ENCODE results near the gene SPI1.

SPI1 gene

GRCh38 chr11:47348859-47349258 is 29.5 kb downstream of the SPI1 start:
- Histone ChIP-seq H3K27ac (ENCODE audit: low read length) (no peak overlapping the region), H3K9me3 (ENCODE audit: control insufficient read depth, insufficient read depth, low read length) (no peaks in the 10 kb centered on the region), H3K4me1 (ENCODE audit: control insufficient read depth, insufficient read depth, low read length) (peaks cover 2% of the 10 kb centered on the region; the same call in 1 of the 2 replicates), H3K27me3 (ENCODE audit: control insufficient read depth, insufficient read depth, low read length) (no peaks in the 10 kb centered on the region), H3K4me3 (ENCODE audit: low read length) (no peak overlapping the region), H3K36me3 (ENCODE audit: control insufficient read depth, insufficient read depth, low read length) (no peaks in the 10 kb centered on the region; the same call in 1 of the 2 replicates)
- WGBS (ENCODE audit: insufficient coverage, insufficient read length): no CpG with 5 or more reads among the region's 8 CpGs
- no peak for DNase-seq (ENCODE audit: low read depth, low spot score)

GRCh38 chr11:47348131-47348802 is 30.1 kb downstream of the SPI1 start:
- H3K27me3 ChIP-seq (ENCODE audit: control insufficient read depth, insufficient read depth, low read length): no peaks in the 10 kb centered on the region
- H3K36me3 ChIP-seq (ENCODE audit: control insufficient read depth, insufficient read depth, low read length): no peaks in the 10 kb centered on the region; the same call in 1 of the 2 replicates
- no peak overlapping the region for H3K4me3 ChIP-seq (ENCODE audit: low read length)
- H3K27ac ChIP-seq (ENCODE audit: low read length): no peak overlapping the region
- DNase-seq (ENCODE audit: low read depth, low spot score): no peak
- no CpG with 5 or more reads among the region's 24 CpGs for WGBS (ENCODE audit: insufficient coverage, insufficient read length)
- no peaks in the 10 kb centered on the region for H3K9me3 ChIP-seq (ENCODE audit: control insufficient read depth, insufficient read depth, low read length)
- peaks cover 2% of the 10 kb centered on the region; the same call in 1 of the 2 replicates for H3K4me1 ChIP-seq (ENCODE audit: control insufficient read depth, insufficient read depth, low read length)

- Histone ChIP-seq H3K4me3 (ENCODE audit: low read length) (no peak overlapping the region), H3K27ac (ENCODE audit: low read length) (no peak overlapping the region), H3K27me3 (ENCODE audit: control insufficient read depth, insufficient read depth, low read length) (no peaks in the 10 kb centered on the region), H3K4me1 (ENCODE audit: control insufficient read depth, insufficient read depth, low read length) (peaks cover 2% of the 10 kb centered on the region; the same call in 1 of the 2 replicates), H3K36me3 (ENCODE audit: control insufficient read depth, insufficient read depth, low read length) (no peaks in the 10 kb centered on the region; the same call in 1 of the 2 replicates), H3K9me3 (ENCODE audit: control insufficient read depth, insufficient read depth, low read length) (no peaks in the 10 kb centered on the region)
- WGBS (ENCODE audit: insufficient coverage, insufficient read length): no CpG with 5 or more reads among the region's 5 CpGs
- no peak for DNase-seq (ENCODE audit: low read depth, low spot score)
Observed at GRCh38 chr11:47347137-47347536, 31.2 kb downstream of the SPI1 start.

- Histone ChIP-seq H3K27ac (ENCODE audit: low read length) (no peak overlapping the region), H3K9me3 (ENCODE audit: control insufficient read depth, insufficient read depth, low read length) (no peaks in the 10 kb centered on the region), H3K4me1 (ENCODE audit: control insufficient read depth, insufficient read depth, low read length) (no peaks in the 10 kb centered on the region), H3K27me3 (ENCODE audit: control insufficient read depth, insufficient read depth, low read length) (no peaks in the 10 kb centered on the region), H3K4me3 (ENCODE audit: low read length) (no peak overlapping the region), H3K36me3 (ENCODE audit: control insufficient read depth, insufficient read depth, low read length) (no peaks in the 10 kb centered on the region; the same call in 1 of the 2 replicates)
- WGBS (ENCODE audit: insufficient coverage, insufficient read length): no CpG with 5 or more reads among the region's 18 CpGs
- no peak for DNase-seq (ENCODE audit: low read depth, low spot score)
Observed at GRCh38 chr11:47345890-47346563, 32.3 kb downstream of the SPI1 start.

- Histone ChIP-seq H3K27me3 (ENCODE audit: control insufficient read depth, insufficient read depth, low read length) (no peaks in the 10 kb centered on the region), H3K4me1 (ENCODE audit: control insufficient read depth, insufficient read depth, low read length) (no peaks in the 10 kb centered on the region), H3K27ac (ENCODE audit: low read length) (no peak overlapping the region), H3K36me3 (ENCODE audit: control insufficient read depth, insufficient read depth, low read length) (no peaks in the 10 kb centered on the region; the same call in 1 of the 2 replicates), H3K9me3 (ENCODE audit: control insufficient read depth, insufficient read depth, low read length) (no peaks in the 10 kb centered on the region), H3K4me3 (ENCODE audit: low read length) (no peak overlapping the region)
- no peak for DNase-seq (ENCODE audit: low read depth, low spot score)
- no CpG with 5 or more reads among the region's 15 CpGs for WGBS (ENCODE audit: insufficient coverage, insufficient read length)
Observed at GRCh38 chr11:47342854-47343253, 35.5 kb downstream of the SPI1 start.

- no peaks in the 10 kb centered on the region for H3K9me3 ChIP-seq (ENCODE audit: control insufficient read depth, insufficient read depth, low read length)
- WGBS (ENCODE audit: insufficient coverage, insufficient read length): no CpG with 5 or more reads among the region's 24 CpGs
- H3K36me3 ChIP-seq (ENCODE audit: control insufficient read depth, insufficient read depth, low read length): no peaks in the 10 kb centered on the region; the same call in 1 of the 2 replicates
- H3K27ac ChIP-seq (ENCODE audit: low read length): no peak overlapping the region
- H3K27me3 ChIP-seq (ENCODE audit: control insufficient read depth, insufficient read depth, low read length): no peaks in the 10 kb centered on the region
- H3K4me3 ChIP-seq (ENCODE audit: low read length): no peak overlapping the region
- no peak for DNase-seq (ENCODE audit: low read depth, low spot score)
- H3K4me1 ChIP-seq (ENCODE audit: control insufficient read depth, insufficient read depth, low read length): no peaks in the 10 kb centered on the region
Observed at GRCh38 chr11:47342036-47342803, 36.1 kb downstream of the SPI1 start.

- no peaks in the 10 kb centered on the region for H3K27me3 ChIP-seq (ENCODE audit: control insufficient read depth, insufficient read depth, low read length)
- DNase-seq (ENCODE audit: low read depth, low spot score): no peak
- H3K27ac ChIP-seq (ENCODE audit: low read length): no peak overlapping the region
- no peak overlapping the region for H3K4me3 ChIP-seq (ENCODE audit: low read length)
- WGBS (ENCODE audit: insufficient coverage, insufficient read length): no CpG with 5 or more reads among the region's 18 CpGs
- H3K9me3 ChIP-seq (ENCODE audit: control insufficient read depth, insufficient read depth, low read length): no peaks in the 10 kb centered on the region
- H3K36me3 ChIP-seq (ENCODE audit: control insufficient read depth, insufficient read depth, low read length): no peaks in the 10 kb centered on the region; the same call in 1 of the 2 replicates
- H3K4me1 ChIP-seq (ENCODE audit: control insufficient read depth, insufficient read depth, low read length): no peaks in the 10 kb centered on the region
Observed at GRCh38 chr11:47340980-47341775, 37.2 kb downstream of the SPI1 start.

- Histone ChIP-seq H3K36me3 (ENCODE audit: control insufficient read depth, insufficient read depth, low read length) (no peaks in the 10 kb centered on the region; the same call in 1 of the 2 replicates), H3K27me3 (ENCODE audit: control insufficient read depth, insufficient read depth, low read length) (no peaks in the 10 kb centered on the region), H3K4me1 (ENCODE audit: control insufficient read depth, insufficient read depth, low read length) (no peaks in the 10 kb centered on the region), H3K9me3 (ENCODE audit: control insufficient read depth, insufficient read depth, low read length) (no peaks in the 10 kb centered on the region), H3K27ac (ENCODE audit: low read length) (no peak overlapping the region), H3K4me3 (ENCODE audit: low read length) (no peak overlapping the region)
- WGBS (ENCODE audit: insufficient coverage, insufficient read length): no CpG with 5 or more reads among the region's 9 CpGs
- DNase-seq (ENCODE audit: low read depth, low spot score): no peak
Observed at GRCh38 chr11:47340010-47340409, 38.3 kb downstream of the SPI1 start.

- no CpG with 5 or more reads among the region's 27 CpGs for WGBS (ENCODE audit: insufficient coverage, insufficient read length)
- H3K4me3 ChIP-seq (ENCODE audit: low read length): no peak overlapping the region
- no peaks in the 10 kb centered on the region for H3K4me1 ChIP-seq (ENCODE audit: control insufficient read depth, insufficient read depth, low read length)
- no peak for DNase-seq (ENCODE audit: low read depth, low spot score)
- no peak overlapping the region for H3K27ac ChIP-seq (ENCODE audit: low read length)
- no peaks in the 10 kb centered on the region for H3K27me3 ChIP-seq (ENCODE audit: control insufficient read depth, insufficient read depth, low read length)
- H3K36me3 ChIP-seq (ENCODE audit: control insufficient read depth, insufficient read depth, low read length): no peaks in the 10 kb centered on the region; the same call in 1 of the 2 replicates
- H3K9me3 ChIP-seq (ENCODE audit: control insufficient read depth, insufficient read depth, low read length): no peaks in the 10 kb centered on the region
Observed at GRCh38 chr11:47338396-47339241, 39.7 kb downstream of the SPI1 start.
